DMS153 treated with DMSO at 0.1 percent for 48 hours (cell line): ENCODE measurements around the gene PPP1R9A.

Experiments used
- DNase-seq: peaks from one replicate; lab custom pipeline; 2025; ENCODE audit not compliant: unreplicated experiment; lab: John Stamatoyannopoulos, UW

The PPP1R9A gene

GRCh38 chr7:95191795-95192194, 284.4 kb downstream of the PPP1R9A start:
- DNase-seq = no peak

GRCh38 chr7:95198863-95199262, 291.5 kb downstream of the PPP1R9A start:
- no peak for DNase-seq

- DNase-seq = peak; percentile 23
Measured at GRCh38 chr7:95199779-95200558, 292.6 kb downstream of the PPP1R9A start.

DNA sequence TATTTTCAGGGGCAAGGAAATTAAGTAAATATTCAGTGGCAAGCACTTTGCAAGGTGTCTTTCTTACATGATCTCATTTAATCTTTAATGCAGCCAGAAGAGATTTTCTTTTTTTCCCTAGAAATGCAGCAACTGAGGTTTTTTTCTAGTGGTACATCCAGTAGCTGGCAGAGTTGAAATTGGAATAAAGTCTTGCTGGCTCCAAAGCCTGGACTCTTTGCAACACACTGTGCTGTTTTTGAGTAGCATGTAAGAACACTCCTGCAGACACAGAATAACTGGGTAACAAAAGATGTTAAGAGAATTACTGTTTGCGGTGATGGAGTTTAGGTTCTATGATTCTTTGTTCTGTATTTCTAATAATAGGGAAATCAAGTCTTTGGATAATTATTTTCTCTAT, 293.3 kb downstream of the PPP1R9A start:
- no peak for DNase-seq

GRCh38 chr7:95201727-95202126, 294.3 kb downstream of the PPP1R9A start:
- DNase-seq = no peak

DNA sequence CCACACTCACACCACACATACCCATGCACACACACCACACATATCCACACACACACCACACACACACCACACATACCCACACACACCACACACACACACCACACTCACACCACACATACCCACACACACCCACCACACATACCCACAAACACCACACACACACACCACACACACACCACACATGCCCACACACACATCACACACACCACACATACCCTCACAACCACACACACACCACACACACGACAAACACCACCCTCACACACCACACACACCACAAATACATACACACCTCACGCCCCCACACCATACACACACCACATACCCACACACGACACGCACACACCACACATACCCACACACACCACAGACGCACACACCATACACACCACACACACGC, 297.2 kb downstream of the PPP1R9A start:
- DNase-seq = no peak

- no peak for DNase-seq
Measured at GRCh38 chr7:95205665-95206225, 298.4 kb downstream of the PPP1R9A start.

DNA sequence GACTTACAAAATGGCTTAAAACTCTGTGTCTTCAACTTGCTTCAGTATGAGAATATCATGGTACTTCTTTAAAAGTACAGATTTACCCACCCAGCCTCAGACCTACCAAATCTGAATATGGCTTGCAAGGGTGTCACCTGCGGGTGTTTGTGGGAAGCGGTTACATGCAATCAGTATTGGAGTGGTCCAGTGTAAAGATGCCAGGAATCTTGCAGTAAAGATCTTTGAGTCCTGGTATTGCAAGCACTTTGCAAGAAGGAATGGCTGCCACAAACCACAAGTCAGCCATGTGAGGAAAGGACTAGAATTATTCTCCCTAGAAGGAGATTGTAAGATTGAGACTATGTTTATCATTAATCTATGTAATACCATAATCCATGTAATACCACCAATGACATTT, 301.9 kb downstream of the PPP1R9A start:
- DNase-seq = no peak

DNA sequence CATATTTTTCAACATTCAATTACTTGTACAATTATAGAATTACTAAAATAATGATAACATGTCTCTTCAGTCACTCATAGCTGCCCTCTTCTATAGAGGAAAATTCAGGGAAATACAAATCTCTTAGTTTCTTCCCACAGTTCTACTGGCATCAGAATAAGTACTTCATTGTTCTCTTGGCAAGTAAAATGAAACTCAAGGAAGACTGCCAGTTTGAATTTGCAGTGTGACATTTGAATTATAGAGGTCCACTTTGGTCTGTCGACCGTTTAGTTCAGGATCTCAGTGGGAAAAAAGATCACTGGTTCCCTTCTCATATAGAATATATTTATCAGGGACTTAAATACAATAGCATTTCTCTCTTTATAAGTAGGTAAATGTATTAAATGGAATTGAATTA, 302.4 kb downstream of the PPP1R9A start:
- no peak for DNase-seq

DNA sequence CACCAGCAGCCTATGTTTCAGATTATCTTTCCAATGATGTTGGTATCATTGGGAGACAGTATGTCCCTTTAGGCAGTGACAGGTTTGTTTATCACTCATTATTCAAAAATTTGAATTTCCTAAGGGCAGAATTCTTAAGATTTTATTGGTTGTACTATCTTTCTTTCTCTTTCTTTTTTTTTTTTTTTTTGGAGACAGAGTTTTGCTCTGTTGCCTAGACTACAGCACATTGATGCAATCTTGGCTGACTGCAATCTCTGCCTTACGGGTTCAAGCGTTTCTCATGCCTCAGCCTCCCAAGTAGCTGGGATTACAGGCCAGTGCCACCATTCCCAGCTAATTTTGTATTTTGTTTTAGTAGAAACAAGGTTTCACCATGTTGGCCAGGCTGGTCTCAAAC, 305.8 kb downstream of the PPP1R9A start:
- no peak for DNase-seq

DNA sequence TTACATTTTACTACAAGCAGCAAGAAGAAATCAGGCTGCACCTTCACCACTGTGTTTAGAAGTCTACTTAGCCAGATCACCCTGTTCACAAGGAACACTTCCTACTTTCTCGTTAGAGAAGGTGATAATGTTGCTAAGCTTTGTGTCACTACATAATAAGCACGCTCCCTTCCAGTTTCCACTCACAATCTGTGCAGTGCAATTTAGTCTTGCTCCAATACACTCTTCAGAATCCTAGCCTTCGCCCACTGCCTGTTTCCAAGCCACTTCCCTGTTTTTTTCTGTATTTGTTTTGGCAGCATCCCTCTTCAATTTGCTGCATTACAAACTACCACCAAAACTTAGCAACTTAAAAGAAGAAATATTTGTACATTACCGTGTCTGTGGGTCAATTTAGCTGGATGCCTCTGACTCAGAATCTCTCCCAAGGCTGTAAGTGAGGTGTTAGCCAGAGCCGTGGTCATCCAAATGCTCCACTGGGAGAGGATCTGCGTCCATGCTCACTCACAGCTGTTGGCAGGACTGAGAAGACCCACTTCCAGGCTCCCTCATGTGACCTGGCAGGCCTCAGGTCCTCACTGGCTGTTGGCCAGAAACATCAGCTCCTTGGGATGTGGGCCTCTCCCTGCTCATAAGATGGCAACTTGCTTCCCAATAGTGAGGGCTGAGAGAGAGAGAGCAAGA, 306.6 kb downstream of the PPP1R9A start:
- DNase-seq = no peak

DNA sequence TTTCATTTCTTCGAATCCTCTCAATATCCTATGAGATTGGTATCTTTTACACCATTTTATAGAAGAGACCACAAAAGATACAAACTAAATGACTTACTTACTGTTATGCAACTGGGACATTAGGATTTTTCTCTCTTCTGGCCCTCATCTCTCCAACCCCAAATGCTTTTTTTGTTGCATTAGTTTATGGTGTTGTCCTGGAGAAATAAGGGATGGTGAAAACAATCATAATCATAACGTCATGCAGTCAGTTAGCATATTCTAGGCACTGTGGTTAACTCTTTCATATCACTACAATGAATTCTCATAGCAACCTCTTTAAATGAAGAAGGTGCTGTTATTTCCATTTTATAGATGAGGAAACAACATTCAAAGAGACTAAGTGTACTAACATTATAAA, 312.3 kb downstream of the PPP1R9A start:
- no peak for DNase-seq

- DNase-seq = no peak
Measured at GRCh38 chr7:95220328-95220727, 312.9 kb downstream of the PPP1R9A start.

- DNase-seq = no peak
Measured at GRCh38 chr7:95225301-95225700, 317.9 kb downstream of the PPP1R9A start.

DNA sequence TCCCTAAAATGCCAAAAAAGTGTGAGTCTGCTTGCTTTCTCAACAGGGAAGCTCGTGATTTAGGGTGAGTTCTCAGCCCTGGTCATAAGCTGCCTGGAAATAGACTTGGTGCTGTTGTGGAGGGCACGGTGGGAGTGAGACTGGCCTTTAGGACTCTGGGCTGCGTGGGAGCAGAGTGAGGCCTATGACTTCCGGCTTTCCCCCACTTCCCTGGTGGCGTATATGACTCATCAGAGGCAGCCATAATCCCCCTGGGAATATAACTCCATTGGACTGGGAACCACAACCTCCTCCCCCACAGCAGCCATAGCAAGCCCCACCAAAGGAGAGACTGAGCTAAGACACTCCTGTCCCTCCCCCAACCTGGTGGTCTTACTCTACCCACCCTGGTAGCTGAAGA, 321.9 kb downstream of the PPP1R9A start:
- no peak for DNase-seq

- no peak for DNase-seq
Measured at GRCh38 chr7:95238252-95238943, 331.0 kb downstream of the PPP1R9A start.

- DNase-seq = no peak
Measured at GRCh38 chr7:95240921-95241320, 333.5 kb downstream of the PPP1R9A start.

DNA sequence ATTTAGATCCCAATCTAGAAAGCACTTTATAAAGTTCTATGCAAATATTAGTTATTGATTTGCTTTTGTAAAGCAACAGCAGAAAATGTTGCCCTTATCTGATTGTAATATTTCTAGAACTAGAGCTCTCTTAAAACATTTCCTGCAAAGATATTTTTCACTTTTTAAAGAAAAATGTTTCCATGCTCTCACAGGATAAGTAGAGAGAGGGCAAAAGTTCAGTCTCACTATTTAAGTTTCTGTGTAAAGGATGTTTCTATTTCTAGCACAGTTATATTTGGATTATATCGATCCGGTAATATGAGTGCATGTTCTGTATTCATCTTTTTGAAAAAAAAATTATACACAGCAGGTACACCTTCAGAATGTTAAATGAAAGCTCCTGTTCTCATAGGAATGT, 334.9 kb downstream of the PPP1R9A start:
- no peak for DNase-seq

DNA sequence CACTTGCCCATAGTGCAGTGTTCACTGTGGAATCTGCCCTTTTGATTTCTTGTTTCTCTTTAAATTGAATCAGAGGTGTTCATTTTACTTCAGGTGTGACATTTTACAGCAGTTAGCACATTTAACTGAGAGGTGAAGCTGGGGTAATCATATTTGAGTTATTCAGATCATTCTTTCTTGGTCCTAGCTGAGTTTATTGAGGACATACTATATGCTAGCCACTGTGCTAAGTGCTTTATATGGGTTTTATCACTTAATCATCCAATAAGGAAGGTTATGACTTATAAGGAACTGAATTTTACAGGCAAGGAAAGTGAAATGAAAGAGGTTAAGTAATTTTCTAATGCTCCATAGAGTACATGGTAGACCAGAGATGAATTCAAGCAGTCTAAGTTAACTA, 337.2 kb downstream of the PPP1R9A start:
- no peak for DNase-seq

- no peak for DNase-seq
Measured at GRCh38 chr7:95245828-95246500, 338.6 kb downstream of the PPP1R9A start.

DNA sequence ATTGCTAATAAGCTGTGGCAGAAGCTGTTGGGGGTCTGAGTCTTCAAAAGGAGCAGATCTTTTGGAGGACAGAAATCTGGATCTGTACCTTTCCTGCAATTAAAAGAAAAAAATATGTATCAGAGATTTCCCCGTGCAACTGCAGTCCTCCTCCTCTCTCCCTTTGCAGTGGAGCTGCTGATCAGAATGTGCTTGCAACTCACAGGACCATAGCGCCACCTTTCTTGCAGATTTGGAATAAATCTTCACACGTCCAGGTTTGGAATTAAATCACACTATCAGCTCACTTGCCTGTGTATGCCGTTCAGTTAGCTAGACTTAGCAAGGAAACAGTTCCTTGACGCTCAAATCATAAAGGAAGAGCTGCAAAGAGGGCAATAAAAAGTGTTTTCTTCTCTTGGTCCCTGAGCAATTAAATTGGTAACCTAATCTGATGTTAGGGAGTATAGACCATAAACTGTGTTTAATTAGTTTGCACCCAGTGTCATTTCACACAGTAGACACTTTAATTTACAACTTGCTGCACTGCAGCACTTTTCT, 339.5 kb downstream of the PPP1R9A start:
- peak; percentile 86 for DNase-seq
